Esophagus squamous epithelium (tissue), 4 donors: ENCODE data around the gene BRD1.

ENCODE experiments used
- CTCF ChIP-seq, 6 experiments: fragments of 450-650 bp in 4 of 6; fragments of 200-600 bp in 2 of 6; sonication (generic) in 2 of 6; IDR thresholded peaks; one replicate each; pipeline ENCODE4 v1.5.1; 2016 to 2019; ENCODE audit warnings: antibody characterized with exemption in 6 of 6, mild to moderate bottlenecking in 4 of 6, moderate library complexity in 4 of 6
- POLR2A ChIP-seq, 4 donors: fragments of 450-650 bp; IDR thresholded peaks; one replicate each; pipeline ENCODE4 v1.6.1; 2017; ENCODE audit warnings: antibody characterized with exemption in 4 of 4, mild to moderate bottlenecking in 4 of 4, moderate library complexity in 3 of 4

- TF ChIP-seq CTCF (IDR thresholded peaks at IDR 0.05) (no peak), POLR2A (IDR thresholded peaks at IDR 0.05) (no peak)
Measured at GRCh38 chr22:49738006-49738405, 89.7 kb downstream of the BRD1 start.
